ENCODE data around the gene ERGIC3.

Gene ERGIC3

DNA sequence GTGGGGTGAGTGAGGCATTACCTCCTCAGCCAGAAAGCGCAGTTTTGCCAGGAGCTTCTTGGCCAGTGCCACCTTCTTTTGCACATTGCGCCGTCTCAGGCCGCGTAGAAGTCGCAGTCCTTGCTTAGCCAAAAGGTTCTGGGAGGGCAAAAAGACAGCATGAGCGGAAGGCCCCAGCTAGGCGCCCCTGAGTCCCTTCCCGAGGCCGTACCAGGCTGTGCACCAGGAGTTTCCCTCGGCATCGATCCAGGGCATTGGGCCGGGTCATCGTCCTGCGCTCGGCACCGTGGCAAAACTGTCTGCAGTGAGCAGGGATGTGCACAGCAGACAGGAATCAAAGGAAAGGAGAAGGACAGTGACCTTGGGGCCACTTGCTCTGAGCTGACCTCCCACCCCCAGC lies 53.6 kb downstream of the ERGIC3 start:
- peaks cover 0 to 1% of the 10 kb centered on the region in 2 donors for H3K9me3 ChIP-seq (replicated peaks in 1 of 2; ENCODE audit: control insufficient read depth in 2 of 2, insufficient read depth in 1 of 2, low read depth in 1 of 2, low read length in 2 of 2)
- H3K4me3 ChIP-seq (ENCODE audit: low read length in 2 of 2) = no peak overlapping the region
- no peak overlapping the region for H2AK5ac ChIP-seq (ENCODE audit: low read depth, low read length)
- no peak overlapping the region for H3K27ac ChIP-seq (replicated peaks; ENCODE audit: low read length)
- no peaks in the 10 kb centered on the region for H3K36me3 ChIP-seq (replicated peaks in 1 of 2; ENCODE audit: control insufficient read depth in 2 of 2, insufficient read depth in 2 of 2, low read length in 2 of 2)
- no peak overlapping the region for H3K23ac ChIP-seq (ENCODE audit: low read depth, low read length, poor library complexity)
- H2AFZ ChIP-seq (ENCODE audit: low read length) = no peak overlapping the region
- no peak overlapping the region for H2BK120ac ChIP-seq (ENCODE audit: low read depth, low read length)
- no peak overlapping the region for H3K4me2 ChIP-seq (ENCODE audit: insufficient read depth, low read length, poor library complexity, severe bottlenecking)
- no peaks in the 10 kb centered on the region for H3K79me1 ChIP-seq (ENCODE audit: low read depth, low read length)
- peaks cover under 1 to 49% (median 9%) of the 10 kb centered on the region in 3 experiments for H3K27me3 ChIP-seq (ENCODE audit: control insufficient read depth in 3 of 3, insufficient read depth in 3 of 3, low read depth in 1 of 3, low read length in 3 of 3)
- no peak overlapping the region for H3K18ac ChIP-seq (ENCODE audit: low read length)
- peaks cover 0 to 4% of the 10 kb centered on the region in 2 donors for H3K4me1 ChIP-seq (ENCODE audit: control insufficient read depth in 2 of 2, insufficient read depth in 1 of 2, low read depth in 1 of 2, low read length in 2 of 2)
- H3K14ac ChIP-seq (ENCODE audit: low read length) = no peak overlapping the region
- DNase-seq (ENCODE audit: low spot score) = no peak
- peak overlapping the region; percentile 32 for H3K9ac ChIP-seq (ENCODE audit: low read depth, low read length, poor library complexity)
- no peak overlapping the region for H4K91ac ChIP-seq (ENCODE audit: low read depth, low read length, poor library complexity)
- no peak overlapping the region for H2BK5ac ChIP-seq (ENCODE audit: low read length)
- no CpG with 5 or more reads among the region's 17 CpGs for WGBS, 2 donors (ENCODE audit: extremely low coverage in 2 of 2, insufficient read length in 2 of 2, insufficient replicate concordance in 1 of 2)
- H4K8ac ChIP-seq (ENCODE audit: low read depth, low read length) = no peak overlapping the region
- no peak overlapping the region for H2BK12ac ChIP-seq (ENCODE audit: low read length)
- no peak overlapping the region for H3K4ac ChIP-seq (ENCODE audit: low read length)
- no peak overlapping the region for H2BK15ac ChIP-seq (ENCODE audit: low read length)

DNA sequence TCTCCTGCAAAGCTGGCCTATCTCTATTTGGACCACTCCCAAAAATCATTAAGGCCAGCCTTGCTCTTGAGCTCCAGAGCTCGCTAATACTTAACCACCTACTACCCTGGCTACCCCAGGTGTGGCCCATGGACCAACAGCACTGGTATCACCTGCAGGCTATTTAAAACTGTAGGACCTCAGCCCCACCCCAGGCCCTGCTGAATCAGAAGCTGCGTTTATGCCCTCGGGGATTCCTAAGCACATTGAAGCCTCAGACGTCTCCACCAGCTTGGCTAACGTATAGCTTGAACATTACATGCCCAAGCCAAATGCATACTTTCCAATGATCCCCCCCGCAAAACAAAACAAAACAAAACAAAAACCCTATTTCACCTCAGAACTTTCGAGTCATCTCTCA lies 54.0 kb downstream of the ERGIC3 start:
- WGBS, 2 donors (ENCODE audit: extremely low coverage in 2 of 2, insufficient read length in 2 of 2, insufficient replicate concordance in 1 of 2) = 100% methylated on average over 1 to 2 of the region's 7 CpGs
- H2BK12ac ChIP-seq (ENCODE audit: low read length) = no peak overlapping the region
- H3K14ac ChIP-seq (ENCODE audit: low read length) = no peak overlapping the region
- H3K23ac ChIP-seq (ENCODE audit: low read depth, low read length, poor library complexity) = no peak overlapping the region
- no peak overlapping the region for H4K8ac ChIP-seq (ENCODE audit: low read depth, low read length)
- no peak overlapping the region for H2BK5ac ChIP-seq (ENCODE audit: low read length)
- H2BK120ac ChIP-seq (ENCODE audit: low read depth, low read length) = no peak overlapping the region
- peaks cover 4% of the 10 kb centered on the region in 2 donors for H3K4me1 ChIP-seq (ENCODE audit: control insufficient read depth in 2 of 2, insufficient read depth in 1 of 2, low read depth in 1 of 2, low read length in 2 of 2)
- H4K91ac ChIP-seq (ENCODE audit: low read depth, low read length, poor library complexity) = no peak overlapping the region
- H3K27ac ChIP-seq (replicated peaks; ENCODE audit: low read length) = no peak overlapping the region
- no peak overlapping the region for H3K4me3 ChIP-seq (ENCODE audit: low read length in 2 of 2)
- H3K79me1 ChIP-seq (ENCODE audit: low read depth, low read length) = no peaks in the 10 kb centered on the region
- H3K9me3 ChIP-seq (replicated peaks in 1 of 2; ENCODE audit: control insufficient read depth in 2 of 2, insufficient read depth in 1 of 2, low read depth in 1 of 2, low read length in 2 of 2) = peaks cover 0 to 1% of the 10 kb centered on the region in 2 donors
- DNase-seq (ENCODE audit: low spot score) = no peak
- no peak overlapping the region for H2BK15ac ChIP-seq (ENCODE audit: low read length)
- no peak overlapping the region for H2AK5ac ChIP-seq (ENCODE audit: low read depth, low read length)
- no peak overlapping the region for H3K4me2 ChIP-seq (ENCODE audit: insufficient read depth, low read length, poor library complexity, severe bottlenecking)
- H3K18ac ChIP-seq (ENCODE audit: low read length) = no peak overlapping the region
- H3K36me3 ChIP-seq (replicated peaks in 1 of 2; ENCODE audit: control insufficient read depth in 2 of 2, insufficient read depth in 2 of 2, low read length in 2 of 2) = no peaks in the 10 kb centered on the region
- no peak overlapping the region for H2AFZ ChIP-seq (ENCODE audit: low read length)
- H3K4ac ChIP-seq (ENCODE audit: low read length) = no peak overlapping the region
- peaks cover 5 to 53% (median 14%) of the 10 kb centered on the region in 3 experiments for H3K27me3 ChIP-seq (ENCODE audit: control insufficient read depth in 3 of 3, insufficient read depth in 3 of 3, low read depth in 1 of 3, low read length in 3 of 3)
- no peak overlapping the region for H3K9ac ChIP-seq (ENCODE audit: low read depth, low read length, poor library complexity)

DNA sequence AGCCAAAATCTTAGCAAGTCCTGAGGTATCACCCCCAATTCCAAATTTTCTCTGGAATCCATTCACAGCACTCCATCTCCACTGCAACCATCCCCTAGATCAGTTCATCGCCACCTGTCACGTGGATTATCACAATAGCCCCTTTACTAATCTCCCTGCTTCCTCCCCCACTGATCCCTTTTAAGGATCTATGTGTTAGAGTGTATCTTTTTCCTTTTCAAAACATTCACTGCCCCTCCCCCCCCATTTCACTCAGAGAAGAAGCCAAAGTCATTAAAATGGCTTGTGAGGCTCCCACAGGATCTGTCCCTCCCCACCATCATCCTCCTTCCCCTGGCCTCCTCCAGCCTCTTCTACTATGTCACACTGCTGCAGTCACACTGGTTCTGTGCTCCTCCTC lies 55.3 kb downstream of the ERGIC3 start:
- no peak for DNase-seq (ENCODE audit: low spot score)
- H2BK5ac ChIP-seq (ENCODE audit: low read length) = no peak overlapping the region
- H2BK15ac ChIP-seq (ENCODE audit: low read length) = no peak overlapping the region
- H3K79me1 ChIP-seq (ENCODE audit: low read depth, low read length) = no peaks in the 10 kb centered on the region
- no CpG with 5 or more reads among the region's 2 CpGs for WGBS, 2 donors (ENCODE audit: extremely low coverage in 2 of 2, insufficient read length in 2 of 2, insufficient replicate concordance in 1 of 2)
- H3K4me3 ChIP-seq (ENCODE audit: low read length in 2 of 2) = no peak overlapping the region
- H3K9me3 ChIP-seq (replicated peaks in 1 of 2; ENCODE audit: control insufficient read depth in 2 of 2, insufficient read depth in 1 of 2, low read depth in 1 of 2, low read length in 2 of 2) = peaks cover 0 to 3% of the 10 kb centered on the region in 2 donors
- no peak overlapping the region for H3K4ac ChIP-seq (ENCODE audit: low read length)
- H2BK120ac ChIP-seq (ENCODE audit: low read depth, low read length) = no peak overlapping the region
- no peak overlapping the region for H2BK12ac ChIP-seq (ENCODE audit: low read length)
- H2AK5ac ChIP-seq (ENCODE audit: low read depth, low read length) = no peak overlapping the region
- H2AFZ ChIP-seq (ENCODE audit: low read length) = no peak overlapping the region
- H4K8ac ChIP-seq (ENCODE audit: low read depth, low read length) = no peak overlapping the region
- H3K4me1 ChIP-seq (ENCODE audit: control insufficient read depth in 2 of 2, insufficient read depth in 1 of 2, low read depth in 1 of 2, low read length in 2 of 2) = peaks cover 6 to 9% of the 10 kb centered on the region in 2 donors
- H3K14ac ChIP-seq (ENCODE audit: low read length) = no peak overlapping the region
- H3K36me3 ChIP-seq (replicated peaks in 1 of 2; ENCODE audit: control insufficient read depth in 2 of 2, insufficient read depth in 2 of 2, low read length in 2 of 2) = no peaks in the 10 kb centered on the region
- H3K27me3 ChIP-seq (ENCODE audit: control insufficient read depth in 3 of 3, insufficient read depth in 3 of 3, low read depth in 1 of 3, low read length in 3 of 3) = peaks cover 5 to 66% (median 26%) of the 10 kb centered on the region in 3 experiments
- no peak overlapping the region for H3K23ac ChIP-seq (ENCODE audit: low read depth, low read length, poor library complexity)
- H3K18ac ChIP-seq (ENCODE audit: low read length) = no peak overlapping the region
- H3K9ac ChIP-seq (ENCODE audit: low read depth, low read length, poor library complexity) = peak overlapping the region; percentile 60
- H3K27ac ChIP-seq (replicated peaks; ENCODE audit: low read length) = no peak overlapping the region
- H4K91ac ChIP-seq (ENCODE audit: low read depth, low read length, poor library complexity) = no peak overlapping the region
- H3K4me2 ChIP-seq (ENCODE audit: insufficient read depth, low read length, poor library complexity, severe bottlenecking) = no peak overlapping the region

DNA sequence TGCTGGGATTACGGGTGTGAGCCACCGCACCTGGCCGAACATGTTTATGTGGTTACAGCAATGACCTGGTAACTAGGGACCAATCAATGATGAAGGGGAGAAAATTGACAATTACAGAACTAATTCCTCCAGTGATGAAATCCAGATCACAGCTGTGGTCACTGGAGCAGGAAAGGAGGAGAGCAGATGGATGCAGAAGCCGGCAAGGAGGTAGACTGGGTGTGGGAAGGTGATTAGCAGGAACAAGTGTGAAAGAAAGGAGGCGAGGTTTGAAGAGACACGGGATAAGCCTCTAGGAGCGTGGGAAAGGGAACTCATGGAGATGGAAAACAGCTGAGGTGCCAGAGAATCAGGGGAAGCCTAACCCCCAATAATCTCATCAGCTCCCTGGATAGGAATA lies 56.6 kb downstream of the ERGIC3 start:
- H2AK5ac ChIP-seq (ENCODE audit: low read depth, low read length) = no peak overlapping the region
- H3K4me2 ChIP-seq (ENCODE audit: insufficient read depth, low read length, poor library complexity, severe bottlenecking) = no peak overlapping the region
- WGBS, 2 donors (ENCODE audit: extremely low coverage in 2 of 2, insufficient read length in 2 of 2, insufficient replicate concordance in 1 of 2) = no CpG with 5 or more reads among the region's 7 CpGs
- H3K14ac ChIP-seq (ENCODE audit: low read length) = no peak overlapping the region
- H3K27ac ChIP-seq (replicated peaks; ENCODE audit: low read length) = no peak overlapping the region
- no peak overlapping the region for H2AFZ ChIP-seq (ENCODE audit: low read length)
- no peak overlapping the region for H3K18ac ChIP-seq (ENCODE audit: low read length)
- H2BK15ac ChIP-seq (ENCODE audit: low read length) = no peak overlapping the region
- H2BK12ac ChIP-seq (ENCODE audit: low read length) = no peak overlapping the region
- no peak overlapping the region for H3K23ac ChIP-seq (ENCODE audit: low read depth, low read length, poor library complexity)
- H3K4me3 ChIP-seq (ENCODE audit: low read length in 2 of 2) = no peak overlapping the region
- H2BK120ac ChIP-seq (ENCODE audit: low read depth, low read length) = no peak overlapping the region
- peaks cover 2% of the 10 kb centered on the region for H3K79me1 ChIP-seq (ENCODE audit: low read depth, low read length)
- peaks cover 6 to 10% of the 10 kb centered on the region in 2 donors for H3K4me1 ChIP-seq (ENCODE audit: control insufficient read depth in 2 of 2, insufficient read depth in 1 of 2, low read depth in 1 of 2, low read length in 2 of 2)
- H3K4ac ChIP-seq (ENCODE audit: low read length) = no peak overlapping the region
- DNase-seq (ENCODE audit: low spot score) = no peak
- peaks cover 0 to 5% of the 10 kb centered on the region in 2 donors for H3K9me3 ChIP-seq (replicated peaks in 1 of 2; ENCODE audit: control insufficient read depth in 2 of 2, insufficient read depth in 1 of 2, low read depth in 1 of 2, low read length in 2 of 2)
- no peak overlapping the region for H4K91ac ChIP-seq (ENCODE audit: low read depth, low read length, poor library complexity)
- no peak overlapping the region for H2BK5ac ChIP-seq (ENCODE audit: low read length)
- H4K8ac ChIP-seq (ENCODE audit: low read depth, low read length) = no peak overlapping the region
- H3K27me3 ChIP-seq (ENCODE audit: control insufficient read depth in 3 of 3, insufficient read depth in 3 of 3, low read depth in 1 of 3, low read length in 3 of 3) = peaks cover 8 to 79% (median 36%) of the 10 kb centered on the region in 3 experiments
- no peaks in the 10 kb centered on the region for H3K36me3 ChIP-seq (replicated peaks in 1 of 2; ENCODE audit: control insufficient read depth in 2 of 2, insufficient read depth in 2 of 2, low read length in 2 of 2)
- H3K9ac ChIP-seq (ENCODE audit: low read depth, low read length, poor library complexity) = no peak overlapping the region

Data from neuronal stem cell (in vitro differentiated cells).